ENCODE measurements around the gene RBM39. TPM values are rescaled to one million over a fixed set of nuclear protein-coding genes. Genes with fewer than 3 reads are reported as not detected.

The RBM39 gene
- total and polyA plus RNA-seq, 2 of the 13 experiments (the other 11 are each of a cell fraction or from before 2014, with no cell fraction given) = 788 to 920 TPM

DNA sequence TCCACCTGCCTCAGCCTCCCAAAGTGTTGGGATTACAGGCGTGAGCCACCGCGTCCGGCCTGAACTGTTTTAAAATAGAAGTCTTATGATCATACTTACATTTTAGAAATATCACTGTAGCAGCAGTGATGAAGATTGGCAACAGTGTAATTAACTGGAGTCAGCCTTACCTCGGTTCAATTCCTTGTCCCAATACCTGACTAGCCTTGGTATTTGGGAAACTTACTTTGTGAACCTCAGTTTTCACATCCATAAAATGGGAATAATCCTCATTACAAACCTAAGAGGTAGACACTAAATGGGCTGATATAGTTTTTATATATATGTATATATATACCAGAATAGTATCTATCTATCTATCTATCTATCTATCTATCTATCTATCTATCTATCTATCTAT is 49.0 kb upstream of the RBM39 start (continued):
- TF ChIP-seq, protein P1, sequence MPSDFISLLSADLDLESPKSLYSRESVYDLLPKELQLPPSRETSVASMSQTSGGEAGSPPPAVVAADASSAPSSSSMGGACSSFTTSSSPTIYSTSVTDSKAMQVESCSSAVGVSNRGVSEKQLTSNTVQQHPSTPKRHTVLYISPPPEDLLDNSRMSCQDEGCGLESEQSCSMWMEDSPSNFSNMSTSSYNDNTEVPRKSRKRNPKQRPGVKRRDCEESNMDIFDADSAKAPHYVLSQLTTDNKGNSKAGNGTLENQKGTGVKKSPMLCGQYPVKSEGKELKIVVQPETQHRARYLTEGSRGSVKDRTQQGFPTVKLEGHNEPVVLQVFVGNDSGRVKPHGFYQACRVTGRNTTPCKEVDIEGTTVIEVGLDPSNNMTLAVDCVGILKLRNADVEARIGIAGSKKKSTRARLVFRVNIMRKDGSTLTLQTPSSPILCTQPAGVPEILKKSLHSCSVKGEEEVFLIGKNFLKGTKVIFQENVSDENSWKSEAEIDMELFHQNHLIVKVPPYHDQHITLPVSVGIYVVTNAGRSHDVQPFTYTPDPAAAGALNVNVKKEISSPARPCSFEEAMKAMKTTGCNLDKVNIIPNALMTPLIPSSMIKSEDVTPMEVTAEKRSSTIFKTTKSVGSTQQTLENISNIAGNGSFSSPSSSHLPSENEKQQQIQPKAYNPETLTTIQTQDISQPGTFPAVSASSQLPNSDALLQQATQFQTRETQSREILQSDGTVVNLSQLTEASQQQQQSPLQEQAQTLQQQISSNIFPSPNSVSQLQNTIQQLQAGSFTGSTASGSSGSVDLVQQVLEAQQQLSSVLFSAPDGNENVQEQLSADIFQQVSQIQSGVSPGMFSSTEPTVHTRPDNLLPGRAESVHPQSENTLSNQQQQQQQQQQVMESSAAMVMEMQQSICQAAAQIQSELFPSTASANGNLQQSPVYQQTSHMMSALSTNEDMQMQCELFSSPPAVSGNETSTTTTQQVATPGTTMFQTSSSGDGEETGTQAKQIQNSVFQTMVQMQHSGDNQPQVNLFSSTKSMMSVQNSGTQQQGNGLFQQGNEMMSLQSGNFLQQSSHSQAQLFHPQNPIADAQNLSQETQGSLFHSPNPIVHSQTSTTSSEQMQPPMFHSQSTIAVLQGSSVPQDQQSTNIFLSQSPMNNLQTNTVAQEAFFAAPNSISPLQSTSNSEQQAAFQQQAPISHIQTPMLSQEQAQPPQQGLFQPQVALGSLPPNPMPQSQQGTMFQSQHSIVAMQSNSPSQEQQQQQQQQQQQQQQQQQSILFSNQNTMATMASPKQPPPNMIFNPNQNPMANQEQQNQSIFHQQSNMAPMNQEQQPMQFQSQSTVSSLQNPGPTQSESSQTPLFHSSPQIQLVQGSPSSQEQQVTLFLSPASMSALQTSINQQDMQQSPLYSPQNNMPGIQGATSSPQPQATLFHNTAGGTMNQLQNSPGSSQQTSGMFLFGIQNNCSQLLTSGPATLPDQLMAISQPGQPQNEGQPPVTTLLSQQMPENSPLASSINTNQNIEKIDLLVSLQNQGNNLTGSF (CRISPR knock-in tag; IDR thresholded peaks at IDR 0.05) = no peak
- TF ChIP-seq ZNF33B (CRISPR knock-in tag; IDR thresholded peaks at IDR 0.05) (no peak), ZNF572 (CRISPR knock-in tag; IDR thresholded peaks at IDR 0.05) (no peak), MAFF (IDR thresholded peaks at IDR 0.05; ENCODE audit: low read depth, low read length) (no peak), ZNF589 (CRISPR knock-in tag; conservative IDR thresholded peaks at IDR 0.05) (no peak), THAP11 (CRISPR knock-in tag; IDR thresholded peaks at IDR 0.05) (no peak), ZNF629 (CRISPR knock-in tag; conservative IDR thresholded peaks at IDR 0.05) (peak; percentile 95), YEATS4 (CRISPR knock-in tag; IDR thresholded peaks at IDR 0.05; ENCODE audit: borderline replicate concordance) (no peak), ZNF777 (CRISPR knock-in tag; IDR thresholded peaks at IDR 0.05) (no peak), RXRB (CRISPR knock-in tag; IDR thresholded peaks at IDR 0.05; ENCODE audit: borderline replicate concordance) (no peak), KDM1A (CRISPR knock-in tag; IDR thresholded peaks at IDR 0.05) (0 out of 2 replicates have a peak, but pooled peaks have one; percentile 13), ZZZ3 (CRISPR knock-in tag; IDR thresholded peaks at IDR 0.05; ENCODE audit: borderline replicate concordance) (no peak), ZNF614 (CRISPR knock-in tag; IDR thresholded peaks at IDR 0.05; ENCODE audit: borderline replicate concordance) (no peak), SCMH1 (CRISPR knock-in tag; IDR thresholded peaks at IDR 0.05; ENCODE audit: borderline replicate concordance) (no peak)
